GM13977 (cell line): Measurements from ENCODE around the gene FNDC7.
A peak's percentile ranks its signal among the peaks of the same experiment; 100 is the strongest.

Experiments used
- DNase-seq: peaks from one replicate; pipeline ENCODE4 v3.0.0; 2012; ENCODE audit warnings: low spot score
- CTCF ChIP-seq: IDR thresholded peaks from 2 replicates; pipeline ENCODE4 v1.5.1; 2012; ENCODE audit warnings: mild to moderate bottlenecking, control low read depth; ENCODE audit not compliant: insufficient read depth; ENCODE audit errors: extremely low read depth, missing control alignments
- in situ Hi-C: fragments of 300-500 bp; cut with MboI; formaldehyde crosslinking; loops from one replicate; pipeline ENCODE4 v1.12.0; 2022; ENCODE audit warnings: low sequenced_read_pairs, low pct_unique_long_range_greater_than_20kb, mixed read lengths, inconsistent platforms; ENCODE audit not compliant: unreplicated experiment

The FNDC7 gene

DNA sequence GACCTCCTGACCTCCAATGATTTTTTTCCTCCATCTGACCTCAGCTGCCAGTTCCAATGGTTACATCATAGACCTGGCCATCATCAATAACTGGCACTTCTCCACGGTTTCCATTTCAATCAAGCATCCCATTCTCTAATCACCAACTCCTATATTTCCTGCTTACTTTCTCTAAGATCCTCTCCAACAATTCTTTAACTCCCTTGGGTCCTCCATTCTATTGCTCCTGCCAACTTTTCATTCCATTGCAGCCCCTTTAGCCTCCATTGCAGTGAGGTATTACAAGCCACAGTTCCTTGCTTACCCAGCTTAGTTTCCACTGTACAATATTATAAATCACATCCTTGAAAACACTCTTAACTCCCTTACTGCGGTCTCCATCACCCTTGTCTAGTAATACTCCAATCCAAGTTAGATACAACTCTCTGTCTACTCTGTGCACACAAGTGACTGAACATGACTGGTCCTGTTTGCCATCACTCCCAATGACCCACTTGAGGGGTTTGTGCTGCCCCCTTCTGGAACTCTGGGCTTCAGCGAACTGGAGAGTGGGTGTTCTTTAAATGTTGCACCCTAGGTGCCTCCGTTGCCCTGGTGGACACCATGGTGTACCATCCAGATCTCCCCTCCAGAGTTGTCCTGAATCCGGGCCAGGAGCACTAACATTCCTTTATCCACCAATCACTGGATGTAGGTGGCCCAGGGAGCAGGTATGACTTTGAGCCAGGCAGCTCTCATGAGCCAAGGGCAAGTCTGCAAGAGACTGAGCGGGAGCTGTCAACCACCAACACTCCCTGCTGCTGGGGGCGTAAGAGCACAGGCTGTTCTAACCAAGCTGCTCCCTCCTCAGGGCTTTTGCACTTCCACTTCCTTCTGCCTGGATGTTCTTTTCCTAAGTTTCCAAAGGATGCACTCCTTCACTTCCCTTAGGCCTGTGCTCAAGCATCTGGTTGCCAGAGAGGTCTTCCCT lies 3.7 kb upstream of the FNDC7 start:
- TF ChIP-seq CTCF, result peak; percentile 41
- DNase-seq, result peak; percentile 22
- in situ Hi-C loops, result no loop called here

- in situ Hi-C loops, result no loop called here
- TF ChIP-seq CTCF, result no peak
- DNase-seq, result no peak
These were observed 3.2 kb downstream of the FNDC7 start for GRCh38 chr1:108715932-108716331.

- DNase-seq, result no peak
- TF ChIP-seq CTCF, result no peak
- in situ Hi-C loops, result no loop called here
These were observed 3.9 kb downstream of the FNDC7 start for GRCh38 chr1:108716437-108717230.

- in situ Hi-C loops, result no loop called here
- no peak for DNase-seq
- TF ChIP-seq CTCF, result no peak
These were observed 5.1 kb downstream of the FNDC7 start for GRCh38 chr1:108717774-108718316.

- no peak for DNase-seq
- in situ Hi-C loops, result no loop called here
- no peak for TF ChIP-seq CTCF
These were observed 6.4 kb downstream of the FNDC7 start for GRCh38 chr1:108718927-108719655.
